ENCODE results near the gene ZNF85.
"Not testable (repeated sequence)": the region's sequence is repeated elsewhere in the genome, so short reads cannot be mapped to it uniquely, and the experiment has no call there.

- TF ChIP-seq CTCF (IDR thresholded peaks at IDR 0.05; ENCODE audit: insufficient read depth, low read length); REST (IDR thresholded peaks at IDR 0.05; ENCODE audit: insufficient replicate concordance, low read depth); POLR2AphosphoS5 (IDR thresholded peaks at IDR 0.05; ENCODE audit: low read depth); SPI1 (IDR thresholded peaks at IDR 0.05; ENCODE audit: borderline replicate concordance, low read depth): not testable (repeated sequence)
Observed at GRCh38 chr19:20936322-20936947, 13.4 kb downstream of the ZNF85 start.

Data from HL-60 (cell line).